ENCODE results near the gene WDR76. TPM values are rescaled to one million over a fixed set of nuclear protein-coding genes. Genes with fewer than 3 reads are reported as not detected.

The WDR76 gene
- total and polyA plus RNA-seq, 12 donors = 0.68 to 4.1 (median 1.7) TPM

- Histone ChIP-seq H3K36me3 (no peaks in the 10 kb centered on the region), H3K27me3 (no peaks in the 10 kb centered on the region), H3K27ac (peak overlapping the region in 4 of 10 donors; percentile 51 to 85 (median 77)), H3K4me3 (no peak overlapping the region), H3K4me1 (peaks cover 4 to 56% (median 20%) of the 10 kb centered on the region in 9 donors), H3K9me3 (no peaks in the 10 kb centered on the region)
- WGBS, 2 donors = 87 to 89% methylated on average over 6 of the region's 6 CpGs
- intact Hi-C loops (cut with DNase I) = loop anchor here in 1 of 10 donors (10.0 kb wide), 1 partner anchor 123 kb away; no protein-coding TSS in a partner anchor
- no peak for ATAC-seq
- no peak for DNase-seq
- no peak for TF ChIP-seq CTCF (IDR thresholded peaks at IDR 0.05)
Measured at GRCh38 chr15:43912208-43912607, 85.4 kb downstream of the WDR76 start.

GRCh38 chr15:43913026-43913780, 86.4 kb downstream of the WDR76 start:
- Histone ChIP-seq H3K4me1 (peaks cover 4 to 56% (median 20%) of the 10 kb centered on the region in 9 donors), H3K9me3 (no peaks in the 10 kb centered on the region), H3K27me3 (no peaks in the 10 kb centered on the region), H3K27ac (peak overlapping the region in 7 of 10 donors; percentile 26 to 85 (median 63)), H3K4me3 (no peak overlapping the region), H3K36me3 (no peaks in the 10 kb centered on the region)
- DNase-seq (peak in 1 of 2 donors; percentile 65), ATAC-seq (peak; percentile 45 to 96 (median 90))
- intact Hi-C loops (cut with DNase I) = loop anchor here in 1 of 10 donors (10.0 kb wide), 1 partner anchor 122 kb away; no protein-coding TSS in a partner anchor
- no peak for TF ChIP-seq CTCF (IDR thresholded peaks at IDR 0.05)
- 10 to 11% methylated on average over 1 of the region's 1 CpG for WGBS, 2 donors

- Histone ChIP-seq H3K36me3 (no peaks in the 10 kb centered on the region), H3K4me3 (no peak overlapping the region), H3K4me1 (peaks cover 4 to 56% (median 20%) of the 10 kb centered on the region in 9 donors), H3K27me3 (no peaks in the 10 kb centered on the region), H3K9me3 (no peaks in the 10 kb centered on the region), H3K27ac (peak overlapping the region in 6 of 10 donors; percentile 51 to 85 (median 68))
- 54 to 62% methylated on average over 1 of the region's 1 CpG for WGBS, 2 donors
- DNase-seq = no peak
- TF ChIP-seq CTCF (IDR thresholded peaks at IDR 0.05) = no peak
- no peak for ATAC-seq
- intact Hi-C loops (cut with DNase I) = loop anchor here in 1 of 10 donors (10.0 kb wide), 1 partner anchor 121 kb away; no protein-coding TSS in a partner anchor
Measured at GRCh38 chr15:43913941-43914340, 87.1 kb downstream of the WDR76 start.

GRCh38 chr15:43915631-43916325, 89.0 kb downstream of the WDR76 start:
- TF ChIP-seq CTCF (IDR thresholded peaks at IDR 0.05) = no peak
- H3K4me3 ChIP-seq = no peak overlapping the region
- no peaks in the 10 kb centered on the region for H3K9me3 ChIP-seq
- peak overlapping the region in 4 of 10 donors; percentile 9 to 51 (median 39) for H3K27ac ChIP-seq
- H3K4me1 ChIP-seq = peaks cover 4 to 70% (median 26%) of the 10 kb centered on the region in 9 donors
- no peak for ATAC-seq
- H3K27me3 ChIP-seq = no peaks in the 10 kb centered on the region
- no peaks in the 10 kb centered on the region for H3K36me3 ChIP-seq
- intact Hi-C loops (cut with DNase I) = loop anchor here in 1 of 10 donors (10.0 kb wide), 1 partner anchor 119 kb away; no protein-coding TSS in a partner anchor
- no peak for DNase-seq
- WGBS, 2 donors = 38 to 39% methylated on average over 5 of the region's 5 CpGs
